ENCODE measurements around the gene TAOK1.

TAOK1 gene

DNA sequence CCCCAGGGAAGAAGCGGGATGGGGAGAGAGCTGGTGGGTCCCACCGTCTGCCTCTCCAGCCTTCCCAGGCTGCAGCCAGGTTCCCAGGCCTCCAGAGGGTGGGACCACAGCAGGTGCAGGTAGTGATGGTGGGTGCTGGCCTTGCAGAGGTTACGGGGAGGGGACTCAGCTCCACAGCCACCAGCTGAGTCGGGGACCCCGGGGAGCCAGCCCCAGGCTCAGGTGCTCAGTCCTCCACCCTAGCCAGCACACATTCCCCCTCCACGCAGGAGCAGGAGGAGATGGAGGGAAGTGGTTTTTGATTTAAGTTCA lies 183.4 kb downstream of the TAOK1 start:
- no peak overlapping the region for H3K9ac ChIP-seq (ENCODE audit: low read length)
- H3K36me3 ChIP-seq (replicated peaks; ENCODE audit: low read depth, low read length) = peaks cover 18% of the 10 kb centered on the region
- no peak overlapping the region for H2AFZ ChIP-seq (ENCODE audit: low read depth, low read length)
- 0 out of 2 replicates have a peak overlapping the region, but pooled peaks have one; percentile 68 for H3K4me2 ChIP-seq (ENCODE audit: low read length)
- H3K4me3 ChIP-seq (ENCODE audit: low read length) = no peak overlapping the region
- no peak overlapping the region for H3K27ac ChIP-seq (ENCODE audit: low read length)
- peaks cover 23% of the 10 kb centered on the region for H3K4me1 ChIP-seq (ENCODE audit: low read length)
- no peak for TF ChIP-seq EZH2phosphoT487 (IDR thresholded peaks at IDR 0.05; ENCODE audit: low read depth)
- TF ChIP-seq, protein P1, sequence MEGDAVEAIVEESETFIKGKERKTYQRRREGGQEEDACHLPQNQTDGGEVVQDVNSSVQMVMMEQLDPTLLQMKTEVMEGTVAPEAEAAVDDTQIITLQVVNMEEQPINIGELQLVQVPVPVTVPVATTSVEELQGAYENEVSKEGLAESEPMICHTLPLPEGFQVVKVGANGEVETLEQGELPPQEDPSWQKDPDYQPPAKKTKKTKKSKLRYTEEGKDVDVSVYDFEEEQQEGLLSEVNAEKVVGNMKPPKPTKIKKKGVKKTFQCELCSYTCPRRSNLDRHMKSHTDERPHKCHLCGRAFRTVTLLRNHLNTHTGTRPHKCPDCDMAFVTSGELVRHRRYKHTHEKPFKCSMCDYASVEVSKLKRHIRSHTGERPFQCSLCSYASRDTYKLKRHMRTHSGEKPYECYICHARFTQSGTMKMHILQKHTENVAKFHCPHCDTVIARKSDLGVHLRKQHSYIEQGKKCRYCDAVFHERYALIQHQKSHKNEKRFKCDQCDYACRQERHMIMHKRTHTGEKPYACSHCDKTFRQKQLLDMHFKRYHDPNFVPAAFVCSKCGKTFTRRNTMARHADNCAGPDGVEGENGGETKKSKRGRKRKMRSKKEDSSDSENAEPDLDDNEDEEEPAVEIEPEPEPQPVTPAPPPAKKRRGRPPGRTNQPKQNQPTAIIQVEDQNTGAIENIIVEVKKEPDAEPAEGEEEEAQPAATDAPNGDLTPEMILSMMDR (IDR thresholded peaks at IDR 0.05; ENCODE audit: low read depth, low read length) = no peak
- H4K20me1 ChIP-seq (ENCODE audit: insufficient read depth, low read length) = no peaks in the 10 kb centered on the region
- H3K27me3 ChIP-seq (ENCODE audit: low read depth, low read length) = no peaks in the 10 kb centered on the region
- H3K79me2 ChIP-seq (ENCODE audit: low read length) = no peaks in the 10 kb centered on the region
- H3K9me3 ChIP-seq (ENCODE audit: insufficient read depth, low read length) = no peaks in the 10 kb centered on the region

DNA sequence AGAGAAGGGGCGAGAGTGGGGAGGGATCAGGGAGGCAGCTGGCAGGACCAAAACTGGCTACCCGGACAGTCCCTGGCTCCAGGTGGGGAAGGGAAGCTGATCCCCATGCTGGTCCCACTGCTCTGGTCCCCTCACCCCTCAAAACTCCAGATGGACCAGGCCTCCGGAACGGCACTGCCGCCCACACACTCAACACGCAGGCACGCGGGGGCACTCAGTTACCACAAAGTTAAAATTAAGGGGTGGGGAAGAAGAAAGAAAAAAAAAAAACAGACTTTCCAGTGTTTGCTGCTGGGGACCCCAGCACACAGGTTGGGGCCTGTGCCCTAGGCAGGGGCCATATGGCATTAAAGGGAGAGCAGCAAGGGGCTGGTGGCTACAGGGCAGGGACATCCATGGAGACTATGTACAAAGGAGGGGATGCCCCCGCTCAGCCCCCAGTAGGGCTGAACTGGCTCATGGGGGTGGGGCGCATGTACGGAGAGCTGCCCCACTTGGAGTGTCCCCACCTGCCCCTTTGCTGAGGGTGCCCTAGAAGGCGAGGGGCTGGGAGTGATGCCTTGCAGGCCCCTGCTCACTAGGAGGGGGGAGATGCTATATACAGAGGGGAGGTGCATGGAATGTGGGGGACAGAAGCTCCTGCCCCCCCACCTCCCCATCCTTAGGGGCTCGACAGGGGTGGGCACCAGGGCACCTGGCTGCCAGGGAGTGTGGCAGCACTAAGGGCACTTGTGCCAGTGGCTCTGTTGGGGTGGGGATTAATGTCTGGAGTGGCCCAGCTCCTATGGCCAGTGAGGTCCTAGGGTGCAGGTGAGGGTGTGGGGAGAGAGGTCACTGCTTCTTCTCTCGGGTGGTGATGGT lies 183.9 kb downstream of the TAOK1 start:
- H2AFZ ChIP-seq (ENCODE audit: low read depth, low read length) = no peak overlapping the region
- H3K4me1 ChIP-seq (ENCODE audit: low read length) = peaks cover 22% of the 10 kb centered on the region
- H3K27me3 ChIP-seq (ENCODE audit: low read depth, low read length) = no peaks in the 10 kb centered on the region
- TF ChIP-seq EZH2phosphoT487 (IDR thresholded peaks at IDR 0.05; ENCODE audit: low read depth) = no peak
- TF ChIP-seq, protein P1 (IDR thresholded peaks at IDR 0.05; ENCODE audit: low read depth, low read length) = no peak
- no peak overlapping the region for H3K4me2 ChIP-seq (ENCODE audit: low read length)
- H3K27ac ChIP-seq (ENCODE audit: low read length) = no peak overlapping the region
- H4K20me1 ChIP-seq (ENCODE audit: insufficient read depth, low read length) = no peaks in the 10 kb centered on the region
- no peaks in the 10 kb centered on the region for H3K79me2 ChIP-seq (ENCODE audit: low read length)
- H3K9me3 ChIP-seq (ENCODE audit: insufficient read depth, low read length) = no peaks in the 10 kb centered on the region
- no peak overlapping the region for H3K4me3 ChIP-seq (ENCODE audit: low read length)
- no peak overlapping the region for H3K9ac ChIP-seq (ENCODE audit: low read length)
- peaks cover 18% of the 10 kb centered on the region for H3K36me3 ChIP-seq (replicated peaks; ENCODE audit: low read depth, low read length)

DNA sequence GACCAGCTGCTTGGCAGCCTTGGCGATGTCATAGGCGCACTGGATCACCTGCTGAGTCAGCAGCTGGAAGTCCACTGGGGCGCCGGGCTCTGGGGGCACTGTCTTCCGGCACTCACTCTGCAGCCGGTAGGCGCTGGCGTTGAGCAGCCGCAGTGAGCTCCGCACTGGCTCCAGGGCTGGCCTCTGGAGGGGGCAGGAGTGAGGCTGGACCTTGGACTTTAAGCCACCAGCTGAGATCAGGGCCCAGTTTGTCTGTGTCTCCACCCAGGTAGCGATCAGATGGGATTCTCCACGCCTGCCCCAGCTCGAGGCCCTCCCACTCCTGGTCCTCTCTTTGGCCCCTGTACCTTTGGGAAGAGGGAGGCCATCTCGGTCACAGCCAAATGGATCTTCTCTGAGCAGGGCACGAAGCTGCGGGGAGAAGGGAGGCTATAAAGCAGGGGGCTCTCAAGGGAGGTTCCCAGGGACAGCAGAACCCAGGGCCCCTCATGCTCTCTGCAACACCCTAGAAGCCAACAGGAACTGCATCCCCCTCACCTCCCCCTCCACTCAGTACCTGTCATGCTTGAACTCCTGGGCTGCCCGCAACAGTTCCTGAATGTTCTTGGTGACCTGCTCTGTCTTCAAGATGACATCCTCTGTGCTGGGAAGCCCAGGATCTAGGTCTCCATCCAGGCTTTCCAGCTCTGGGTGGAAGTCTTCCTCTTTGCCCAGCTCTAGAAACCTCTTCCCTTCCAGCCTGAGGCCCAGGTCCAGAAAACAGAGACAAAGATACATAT lies 184.8 kb downstream of the TAOK1 start:
- no peaks in the 10 kb centered on the region for H3K27me3 ChIP-seq (ENCODE audit: low read depth, low read length)
- H2AFZ ChIP-seq (ENCODE audit: low read depth, low read length) = no peak overlapping the region
- H3K36me3 ChIP-seq (replicated peaks; ENCODE audit: low read depth, low read length) = peaks cover 21% of the 10 kb centered on the region
- no peaks in the 10 kb centered on the region for H3K9me3 ChIP-seq (ENCODE audit: insufficient read depth, low read length)
- no peak overlapping the region for H3K9ac ChIP-seq (ENCODE audit: low read length)
- no peak overlapping the region for H3K4me2 ChIP-seq (ENCODE audit: low read length)
- H3K4me3 ChIP-seq (ENCODE audit: low read length) = no peak overlapping the region
- no peak overlapping the region for H3K27ac ChIP-seq (ENCODE audit: low read length)
- H4K20me1 ChIP-seq (ENCODE audit: insufficient read depth, low read length) = no peaks in the 10 kb centered on the region
- H3K79me2 ChIP-seq (ENCODE audit: low read length) = no peaks in the 10 kb centered on the region
- H3K4me1 ChIP-seq (ENCODE audit: low read length) = peaks cover 18% of the 10 kb centered on the region
- TF ChIP-seq, protein P1 (IDR thresholded peaks at IDR 0.05; ENCODE audit: low read depth, low read length) = no peak
- no peak for TF ChIP-seq EZH2phosphoT487 (IDR thresholded peaks at IDR 0.05; ENCODE audit: low read depth)

DNA sequence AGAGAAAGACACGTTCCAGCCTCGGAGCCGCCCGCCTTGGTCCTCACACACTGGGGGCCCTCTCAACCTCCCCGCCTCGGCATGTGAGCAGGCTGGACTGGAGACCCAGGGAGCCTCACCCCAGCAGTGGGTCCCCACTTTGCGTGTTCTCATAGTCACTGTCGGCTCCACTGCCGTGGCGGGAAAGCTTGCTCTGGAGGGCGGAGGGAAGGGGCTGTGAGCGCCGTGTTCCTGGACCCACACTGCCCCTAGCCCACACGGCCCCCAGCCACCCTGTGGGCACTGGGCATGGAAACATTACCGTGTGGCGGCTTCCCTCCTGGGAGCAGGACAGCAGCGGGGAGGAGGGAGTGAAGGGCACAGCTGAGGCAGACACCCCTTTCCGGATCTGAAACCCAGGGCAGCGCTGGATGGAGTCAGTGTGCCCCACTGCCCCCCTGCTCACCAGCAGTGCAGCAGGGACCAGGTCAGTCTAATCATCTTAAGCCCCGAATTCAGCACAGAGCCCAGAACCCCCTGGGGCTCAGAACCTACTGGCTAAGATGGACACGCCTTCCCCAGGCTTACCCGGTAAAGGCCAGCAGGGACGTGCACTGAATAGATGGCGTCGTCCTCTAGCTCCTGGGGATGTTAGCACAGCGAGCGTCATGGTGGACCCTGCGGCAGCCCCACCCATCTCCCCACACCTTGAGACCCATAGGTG lies 185.5 kb downstream of the TAOK1 start:
- no peak for TF ChIP-seq EZH2phosphoT487 (IDR thresholded peaks at IDR 0.05; ENCODE audit: low read depth)
- Histone ChIP-seq H3K27me3 (ENCODE audit: low read depth, low read length) (no peaks in the 10 kb centered on the region), H2AFZ (ENCODE audit: low read depth, low read length) (no peak overlapping the region), H3K9ac (ENCODE audit: low read length) (no peak overlapping the region), H4K20me1 (ENCODE audit: insufficient read depth, low read length) (no peaks in the 10 kb centered on the region), H3K4me1 (ENCODE audit: low read length) (peaks cover 21% of the 10 kb centered on the region), H3K27ac (ENCODE audit: low read length) (no peak overlapping the region), H3K79me2 (ENCODE audit: low read length) (no peaks in the 10 kb centered on the region), H3K36me3 (replicated peaks; ENCODE audit: low read depth, low read length) (peaks cover 21% of the 10 kb centered on the region), H3K4me2 (ENCODE audit: low read length) (no peak overlapping the region), H3K9me3 (ENCODE audit: insufficient read depth, low read length) (no peaks in the 10 kb centered on the region), H3K4me3 (ENCODE audit: low read length) (no peak overlapping the region)

Measured in OCI-LY3 (cell line).